Breast epithelium (tissue), 3 donors: Measurements from ENCODE around the gene RHBDF2.

ENCODE experiments used
- CTCF ChIP-seq, 3 donors: fragments of 450-650 bp; IDR thresholded peaks; one replicate each; pipeline ENCODE4 v1.5.1; 2016 to 2017; ENCODE audit warnings: antibody characterized with exemption in 3 of 3, mild to moderate bottlenecking in 3 of 3, moderate library complexity in 3 of 3
- POLR2A ChIP-seq: fragments of 450-650 bp; IDR thresholded peaks from one replicate; pipeline ENCODE4 v1.6.1; 2016; ENCODE audit warnings: antibody characterized with exemption, mild to moderate bottlenecking, moderate library complexity
- POLR2AphosphoS5 ChIP-seq, 3 donors: sonication (generic); formaldehyde crosslinking; IDR thresholded peaks; one replicate each; pipeline ENCODE4 v1.6.1; 2017; ENCODE audit warnings: antibody characterized with exemption in 3 of 3

DNA sequence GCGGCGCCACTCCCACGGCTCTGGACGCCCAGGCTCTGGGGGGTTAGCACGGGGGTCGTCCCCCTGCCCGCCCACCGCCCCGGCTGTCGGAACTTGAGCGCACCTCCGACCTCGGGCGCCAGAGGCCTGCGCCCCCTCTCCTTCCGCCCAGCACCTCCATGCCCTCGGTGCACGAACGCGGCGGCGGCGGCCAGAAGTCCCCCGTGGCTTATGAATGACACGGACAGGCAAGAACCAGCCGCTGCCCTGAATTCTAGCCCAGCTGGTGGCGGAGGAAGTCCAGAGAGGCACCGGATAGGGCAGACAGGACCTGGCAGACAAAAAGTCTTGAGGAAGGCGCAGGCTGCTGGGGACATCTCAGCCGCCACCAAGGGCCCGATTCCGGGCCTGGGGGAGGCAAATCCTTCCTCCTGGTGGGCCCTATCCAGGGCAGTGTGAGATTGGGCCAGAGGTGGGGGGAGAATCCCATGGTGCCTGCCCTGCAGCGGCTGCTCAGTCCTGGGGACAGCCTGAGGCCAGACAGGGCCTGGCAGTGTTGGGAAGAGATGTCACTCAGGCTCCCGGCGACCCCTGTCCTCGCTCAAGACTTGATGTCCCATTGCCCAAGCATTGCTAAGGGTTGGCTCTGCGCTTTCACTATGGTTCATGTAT, 37.2 kb upstream of the RHBDF2 start:
- TF ChIP-seq CTCF (IDR thresholded peaks at IDR 0.05) (no peak), POLR2A (no peak), POLR2AphosphoS5 (IDR thresholded peaks at IDR 0.05) (no peak)
